ENCODE results near the gene NUP62. TPM values are rescaled to one million over a fixed set of nuclear protein-coding genes. Genes with fewer than 3 reads are reported as not detected.
"Not testable (repeated sequence)": the region's sequence is repeated elsewhere in the genome, so short reads cannot be mapped to it uniquely, and the experiment has no call there.

Gene NUP62
- total and polyA plus RNA-seq, 5 experiments from 2014 or later = 38.5 to 61.4 (median 53.9) TPM

GRCh38 chr19:49959892-49960291, 30.6 kb upstream of the NUP62 start:
- H3K4me3 Mint-ChIP-seq, H3K9me3 Mint-ChIP-seq, ATAC-seq, H3K36me3 Mint-ChIP-seq, H3K27ac Mint-ChIP-seq, POLR2A ChIA-PET, H3K4me1 Mint-ChIP-seq: not testable (repeated sequence)
- H3K27me3 Mint-ChIP-seq = peaks cover 0 to 26% (median 9%) of the 10 kb centered on the region in 5 donors
- DNase-seq = peak in 1 of 10 donors; percentile 14

- H3K9me3 Mint-ChIP-seq, H3K36me3 Mint-ChIP-seq, ATAC-seq, H3K4me3 Mint-ChIP-seq, DNase-seq, POLR2A ChIA-PET, H3K4me1 Mint-ChIP-seq, H3K27ac Mint-ChIP-seq: not testable (repeated sequence)
- peaks cover 4 to 29% (median 11%) of the 10 kb centered on the region in 5 donors for H3K27me3 Mint-ChIP-seq
These were observed 29.3 kb upstream of the NUP62 start for GRCh38 chr19:49958596-49958995.

- H3K36me3 Mint-ChIP-seq, H3K27ac Mint-ChIP-seq, POLR2A ChIA-PET, H3K4me3 Mint-ChIP-seq, ATAC-seq, DNase-seq, H3K9me3 Mint-ChIP-seq: not testable (repeated sequence)
- Mint-ChIP-seq H3K27me3 (peaks cover 5 to 24% (median 11%) of the 10 kb centered on the region in 5 donors), H3K4me1 (peaks cover 0 to 11% (median 6%) of the 10 kb centered on the region in 4 donors)
These were observed 28.8 kb upstream of the NUP62 start for GRCh38 chr19:49958144-49958543.

- no peak overlapping the region for H3K27ac Mint-ChIP-seq
- no peak overlapping the region for H3K4me3 Mint-ChIP-seq
- H3K9me3 Mint-ChIP-seq = peaks cover 0 to 2% (median 0%) of the 10 kb centered on the region in 9 donors
These were observed 28.1 kb upstream of the NUP62 start for GRCh38 chr19:49957262-49957915.

GRCh38 chr19:49956115-49956495, 26.8 kb upstream of the NUP62 start:
- Mint-ChIP-seq H3K9me3 (peaks cover 0 to 2% (median 0%) of the 10 kb centered on the region in 9 donors), H3K4me3 (no peak overlapping the region), H3K4me1 (peaks cover 0 to 11% (median 7%) of the 10 kb centered on the region in 4 donors), H3K36me3 (no peaks in the 10 kb centered on the region), H3K27me3 (peaks cover 5 to 32% (median 15%) of the 10 kb centered on the region in 5 donors), H3K27ac (no peak overlapping the region)
- DNase-seq (no peak), ATAC-seq (no peak)
- POLR2A ChIA-PET = no interaction called here

More at GRCh38 chr19:49957262-49957915, 28.1 kb upstream of the NUP62 start:
- Mint-ChIP-seq H3K4me1 (peaks cover 0 to 11% (median 6%) of the 10 kb centered on the region in 4 donors), H3K36me3 (no peaks in the 10 kb centered on the region), H3K27me3 (peaks cover 5 to 24% (median 11%) of the 10 kb centered on the region in 5 donors)
- no peak for ATAC-seq
- POLR2A ChIA-PET = no interaction called here
- DNase-seq = no peak

- H3K9me3 Mint-ChIP-seq = peaks cover 0 to 2% (median 0%) of the 10 kb centered on the region in 9 donors
- H3K27me3 Mint-ChIP-seq = peaks cover 8 to 44% (median 20%) of the 10 kb centered on the region in 5 donors
- no peak overlapping the region for H3K4me3 Mint-ChIP-seq
- no peaks in the 10 kb centered on the region for H3K36me3 Mint-ChIP-seq
- peaks cover 0 to 11% (median 7%) of the 10 kb centered on the region in 4 donors for H3K4me1 Mint-ChIP-seq
- DNase-seq (no peak), ATAC-seq (no peak)
- H3K27ac Mint-ChIP-seq = no peak overlapping the region
- POLR2A ChIA-PET = no interaction called here
These were observed 25.6 kb upstream of the NUP62 start for GRCh38 chr19:49954933-49955332.

GRCh38 chr19:49954092-49954829, 25.0 kb upstream of the NUP62 start:
- peaks cover 0 to 2% (median 0%) of the 10 kb centered on the region in 9 donors for H3K9me3 Mint-ChIP-seq
- H3K36me3 Mint-ChIP-seq = no peaks in the 10 kb centered on the region
- H3K4me3 Mint-ChIP-seq = no peak overlapping the region
- no peak overlapping the region for H3K27ac Mint-ChIP-seq
- ATAC-seq (no peak), DNase-seq (no peak)
- peaks cover 0 to 11% (median 7%) of the 10 kb centered on the region in 4 donors for H3K4me1 Mint-ChIP-seq
- POLR2A ChIA-PET = no interaction called here
- H3K27me3 Mint-ChIP-seq = peaks cover 8 to 45% (median 20%) of the 10 kb centered on the region in 5 donors

GRCh38 chr19:49953416-49953815, 24.1 kb upstream of the NUP62 start:
- POLR2A ChIA-PET = no interaction called here
- DNase-seq (no peak), ATAC-seq (no peak)
- Mint-ChIP-seq H3K4me1 (peaks cover 0 to 11% (median 7%) of the 10 kb centered on the region in 4 donors), H3K36me3 (no peaks in the 10 kb centered on the region), H3K27me3 (peaks cover 8 to 45% (median 20%) of the 10 kb centered on the region in 5 donors), H3K9me3 (peaks cover 0 to 2% (median 0%) of the 10 kb centered on the region in 9 donors), H3K4me3 (no peak overlapping the region), H3K27ac (peak overlapping the region in 2 of 10 donors; percentile 29 to 58)

- POLR2A ChIA-PET = no interaction called here
- H3K9me3 Mint-ChIP-seq = peaks cover 0 to under 1% (median 0%) of the 10 kb centered on the region in 9 donors
- ATAC-seq = no peak
- H3K36me3 Mint-ChIP-seq = no peaks in the 10 kb centered on the region
- peaks cover 8 to 45% (median 18%) of the 10 kb centered on the region in 5 donors for H3K27me3 Mint-ChIP-seq
- peak overlapping the region in 1 of 10 donors; percentile 29 for H3K27ac Mint-ChIP-seq
- peak in 1 of 10 donors; percentile 15 for DNase-seq
- no peak overlapping the region for H3K4me3 Mint-ChIP-seq
- H3K4me1 Mint-ChIP-seq = peaks cover 0 to 11% (median 7%) of the 10 kb centered on the region in 4 donors
These were observed 23.6 kb upstream of the NUP62 start for GRCh38 chr19:49952906-49953305.

GRCh38 chr19:49952479-49952836, 23.2 kb upstream of the NUP62 start:
- Mint-ChIP-seq H3K27me3 (peaks cover 8 to 45% (median 18%) of the 10 kb centered on the region in 5 donors), H3K4me1 (peaks cover 0 to 11% (median 7%) of the 10 kb centered on the region in 4 donors), H3K4me3 (no peak overlapping the region), H3K27ac (no peak overlapping the region), H3K9me3 (no peaks in the 10 kb centered on the region), H3K36me3 (no peaks in the 10 kb centered on the region)
- no peak for DNase-seq
- POLR2A ChIA-PET = no interaction called here
- ATAC-seq = no peak

GRCh38 chr19:49951806-49952478, 22.6 kb upstream of the NUP62 start:
- ATAC-seq = no peak
- H3K27me3 Mint-ChIP-seq = peaks cover 8 to 45% (median 19%) of the 10 kb centered on the region in 5 donors
- H3K36me3 Mint-ChIP-seq = no peaks in the 10 kb centered on the region
- H3K9me3 Mint-ChIP-seq = no peaks in the 10 kb centered on the region
- H3K4me1 Mint-ChIP-seq = peaks cover 0 to 11% (median 7%) of the 10 kb centered on the region in 4 donors
- peak in 1 of 10 donors; percentile 36 for DNase-seq
- POLR2A ChIA-PET = no interaction called here
- H3K27ac Mint-ChIP-seq = no peak overlapping the region
- no peak overlapping the region for H3K4me3 Mint-ChIP-seq

- peaks cover 0 to 11% (median 7%) of the 10 kb centered on the region in 4 donors for H3K4me1 Mint-ChIP-seq
- peak overlapping the region in 1 of 10 donors; percentile 54 for H3K27ac Mint-ChIP-seq
- H3K9me3 Mint-ChIP-seq = no peaks in the 10 kb centered on the region
- ATAC-seq = no peak
- peaks cover 8 to 45% (median 18%) of the 10 kb centered on the region in 5 donors for H3K27me3 Mint-ChIP-seq
- POLR2A ChIA-PET = no interaction called here
- no peaks in the 10 kb centered on the region for H3K36me3 Mint-ChIP-seq
- DNase-seq = peak in 1 of 10 donors; percentile 21
- H3K4me3 Mint-ChIP-seq = no peak overlapping the region
These were observed 21.7 kb upstream of the NUP62 start for GRCh38 chr19:49950956-49951526.

Data from naive thymus-derived CD8-positive, alpha-beta T cell (primary cell).